HG02798 (cell line): ENCODE data around the gene TNFSF4.

ENCODE experiments used
- ATAC-seq: cut with Tn5 transposase; IDR thresholded peaks from one replicate; pipeline ENCODE4 v1.9.1; 2021; ENCODE audit warnings: mild to moderate bottlenecking; ENCODE audit not compliant: unreplicated experiment, poor library complexity

Gene TNFSF4

GRCh38 chr1:173212952-173213491 lies 5.9 kb upstream of the TNFSF4 start:
- ATAC-seq = peak; percentile 86

- no peak for ATAC-seq
These were observed 3.6 kb upstream of the TNFSF4 start for GRCh38 chr1:173210716-173211231.

GRCh38 chr1:173210283-173210682 lies 3.2 kb upstream of the TNFSF4 start:
- ATAC-seq = no peak

DNA sequence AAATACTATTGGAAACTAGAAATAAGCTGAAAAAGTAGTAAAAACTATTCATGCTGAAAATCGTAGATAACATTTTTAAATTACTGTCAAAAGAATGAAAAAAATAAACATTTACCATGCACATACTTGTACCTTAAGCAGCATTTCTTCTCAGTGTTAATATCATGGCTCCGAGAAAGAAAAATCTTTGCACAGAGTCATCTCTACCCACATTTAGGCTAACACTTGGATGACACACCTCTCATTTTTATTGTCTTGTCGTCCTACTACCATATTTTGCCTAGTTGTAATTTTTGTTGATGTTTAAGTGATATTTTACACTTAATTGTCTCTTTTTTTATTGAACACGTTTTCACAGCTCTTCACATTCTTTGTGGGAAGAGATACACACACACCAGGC lies 1.7 kb upstream of the TNFSF4 start:
- no peak for ATAC-seq

DNA sequence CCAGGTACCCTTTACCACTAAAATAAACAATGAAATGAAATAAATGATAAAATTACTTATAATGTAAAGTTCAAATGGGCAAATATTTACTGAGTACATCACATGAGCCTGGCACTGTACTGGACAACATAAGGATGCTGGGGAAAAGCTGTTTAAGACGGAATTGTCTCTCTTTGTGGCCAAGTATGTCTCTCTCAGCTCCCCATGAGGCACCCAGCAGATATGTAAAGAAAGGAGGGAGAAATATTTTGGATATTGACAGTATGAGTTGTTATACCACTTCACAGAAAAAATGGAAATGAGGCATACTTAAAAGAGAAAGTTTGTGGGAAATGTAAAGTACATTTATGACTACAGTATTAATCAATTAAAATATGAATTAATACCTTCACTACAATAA lies 1.0 kb upstream of the TNFSF4 start:
- no peak for ATAC-seq

DNA sequence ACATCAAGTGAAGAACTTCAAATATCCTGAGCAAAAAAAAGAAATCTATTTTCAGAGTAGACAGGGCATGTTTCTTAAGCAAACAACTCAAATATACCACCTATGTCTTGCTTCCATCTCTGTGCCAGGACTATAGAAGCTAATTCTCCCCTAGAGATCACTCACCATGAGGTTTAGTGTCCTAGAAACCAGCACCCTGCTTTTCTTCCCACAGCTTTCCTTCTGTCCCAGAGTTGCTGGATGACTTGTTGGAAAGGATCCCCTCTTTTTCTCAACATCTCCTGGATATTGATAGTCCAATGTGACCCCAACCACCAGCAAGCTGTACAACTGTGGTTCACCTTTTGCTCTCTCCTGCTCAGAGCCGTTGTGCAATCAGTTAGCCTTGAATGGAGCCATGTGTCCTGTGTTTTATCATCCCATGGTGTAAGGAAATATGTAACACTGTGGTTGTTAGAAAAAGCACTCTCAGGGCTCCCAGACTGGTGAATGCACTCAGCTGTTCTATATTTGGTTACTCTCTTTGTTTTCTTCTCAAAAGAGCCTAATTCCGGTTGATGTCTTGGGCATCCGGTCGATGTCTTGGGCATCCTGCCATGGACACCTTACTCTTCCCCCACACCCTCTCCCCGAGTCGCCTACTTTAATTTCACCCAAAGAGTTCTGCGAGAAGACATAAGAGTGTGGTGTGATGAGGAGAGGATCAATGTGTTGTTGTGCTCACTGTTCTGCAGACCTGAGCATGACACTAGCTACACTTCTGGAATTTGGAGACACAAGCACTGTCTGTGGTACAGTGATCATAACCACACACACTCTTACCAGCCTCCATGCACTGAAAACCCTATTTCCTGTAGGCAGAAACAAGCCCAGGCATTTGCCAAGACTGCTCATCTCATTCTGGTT lies 1.7 kb downstream of the TNFSF4 start:
- ATAC-seq = no peak

DNA sequence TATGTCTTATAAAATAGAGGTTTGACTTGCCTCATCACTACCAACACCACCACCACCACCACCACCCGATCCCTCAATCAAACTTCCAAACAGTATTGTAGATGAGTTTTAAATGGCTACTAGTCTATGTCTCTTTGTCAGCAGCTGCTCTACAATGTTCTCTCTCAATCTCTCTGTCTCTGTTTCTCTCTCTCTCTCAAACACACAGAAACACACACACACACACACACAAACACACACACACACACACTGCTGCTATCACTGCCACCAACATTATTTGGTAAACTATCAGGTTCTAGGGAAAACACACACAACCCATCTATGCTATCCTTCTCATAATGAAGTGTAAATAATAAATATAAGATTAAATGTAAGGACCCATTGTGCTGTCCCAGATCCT lies 2.4 kb downstream of the TNFSF4 start:
- no peak for ATAC-seq

- no peak for ATAC-seq
These were observed 4.5 kb downstream of the TNFSF4 start for GRCh38 chr1:173202424-173203145.

- no peak for ATAC-seq
These were observed 5.2 kb downstream of the TNFSF4 start for GRCh38 chr1:173201969-173202368.

DNA sequence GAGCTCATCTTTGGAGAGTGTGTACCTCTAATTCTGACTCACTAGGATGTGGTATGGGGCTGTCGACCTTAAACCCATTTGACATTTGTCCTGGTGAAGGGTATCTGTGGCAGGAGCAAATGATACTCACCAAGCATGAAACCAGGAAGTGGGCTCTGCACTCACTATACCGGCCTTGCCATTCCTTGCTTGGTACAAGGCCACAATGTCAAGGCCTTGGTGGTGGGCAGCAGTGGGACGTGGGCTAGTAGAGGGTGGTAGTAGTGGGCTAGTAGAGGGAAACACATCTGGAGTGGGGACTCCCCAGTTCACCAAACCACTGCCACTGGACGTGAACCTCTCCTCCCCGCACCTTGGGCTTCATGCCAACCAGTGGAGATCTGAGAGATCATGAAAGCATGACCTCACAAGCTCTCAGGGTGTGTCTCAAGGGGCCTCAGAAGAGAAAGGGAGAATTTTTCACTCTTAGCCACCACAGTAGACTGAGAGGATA lies 11.5 kb downstream of the TNFSF4 start:
- ATAC-seq = peak; percentile 86

DNA sequence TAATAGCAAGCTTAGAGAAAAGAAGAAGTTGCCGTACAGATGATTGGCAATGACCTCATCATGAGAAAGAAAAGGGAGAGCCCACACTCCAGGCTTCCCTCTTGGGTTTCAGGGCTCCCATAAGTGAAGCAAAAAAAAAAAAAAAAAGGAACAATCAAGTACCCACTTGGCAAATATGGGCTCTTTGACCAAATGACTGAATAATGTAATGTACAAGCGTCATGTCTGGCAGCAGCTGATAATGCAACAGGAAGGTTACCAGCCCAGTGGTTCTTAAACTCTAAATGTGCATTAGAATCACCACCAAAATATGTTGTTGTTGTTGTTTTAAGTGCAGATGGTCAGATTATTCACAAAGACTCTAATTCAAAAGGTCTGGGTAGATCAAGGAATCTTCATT lies 13.5 kb downstream of the TNFSF4 start:
- ATAC-seq = no peak

DNA sequence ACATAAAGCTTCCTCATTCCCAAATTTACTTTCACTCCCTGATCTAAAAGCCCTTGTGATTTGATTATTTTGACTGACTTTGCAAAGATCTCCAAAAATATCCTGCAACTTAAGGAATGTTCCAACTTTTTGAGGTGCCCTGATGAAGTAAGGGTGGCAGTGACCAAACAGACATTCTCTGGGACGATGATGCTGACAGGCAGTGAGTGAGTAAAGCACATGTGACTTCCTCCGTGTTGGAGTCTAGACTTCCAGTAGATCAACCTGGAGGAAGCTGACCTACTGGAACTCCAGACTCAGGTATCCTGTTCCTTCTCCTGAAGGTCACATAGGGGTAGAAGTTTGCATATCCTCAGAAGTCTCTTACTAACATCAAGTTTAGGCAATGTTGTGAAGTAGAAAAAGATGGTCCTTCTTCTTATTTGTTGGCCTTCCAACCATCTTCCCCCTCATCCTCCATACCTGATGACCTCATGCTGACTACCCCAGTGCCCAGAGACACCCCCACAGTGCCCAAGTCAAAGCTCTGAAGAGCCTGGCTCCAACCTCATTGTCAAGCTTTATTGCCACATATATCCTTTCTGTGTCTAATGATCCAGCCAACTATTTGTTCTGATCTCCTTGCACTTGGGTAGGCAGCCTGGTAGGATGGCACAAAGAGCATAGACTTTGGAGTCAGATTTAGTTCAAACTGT lies 16.0 kb downstream of the TNFSF4 start:
- no peak for ATAC-seq

DNA sequence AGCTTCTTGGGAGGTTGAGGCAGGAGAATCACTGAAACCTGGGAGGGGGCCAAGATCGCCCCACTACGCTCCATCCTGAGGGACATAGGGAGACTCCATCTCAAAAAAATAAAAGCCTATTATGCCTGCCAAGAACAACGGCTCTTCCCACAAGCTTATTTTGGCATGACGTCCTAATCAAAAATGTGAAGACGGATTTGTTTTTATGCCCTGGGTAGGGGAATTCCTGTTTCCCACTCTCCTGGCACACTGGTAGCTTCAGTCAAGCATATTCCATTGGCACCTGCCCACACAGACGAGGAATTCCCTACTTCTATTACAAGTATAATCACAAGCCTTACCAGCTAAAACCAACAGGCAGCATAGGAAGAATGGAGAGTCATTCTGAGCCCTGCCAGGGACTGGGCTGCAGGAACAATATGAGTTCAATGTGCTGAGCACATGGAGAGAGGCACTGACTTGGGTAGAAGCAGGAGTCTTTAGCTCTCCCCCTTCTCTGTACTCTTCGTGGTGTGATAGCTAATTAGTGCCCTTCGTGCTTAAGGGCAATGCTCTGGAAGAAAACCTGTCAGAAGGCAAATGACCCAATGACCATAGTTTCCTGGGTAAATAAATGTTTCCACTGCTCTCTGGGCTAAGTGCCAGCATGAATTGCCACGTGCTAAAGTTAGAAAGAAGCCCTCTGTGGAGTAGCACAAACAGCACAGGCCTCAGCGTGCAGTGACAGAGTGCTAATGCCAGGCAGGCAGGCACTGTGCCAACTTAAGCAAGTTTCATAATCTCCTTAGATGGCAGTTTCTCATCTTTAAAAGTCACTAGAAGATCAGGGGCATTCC lies 16.8 kb downstream of the TNFSF4 start:
- no peak for ATAC-seq

DNA sequence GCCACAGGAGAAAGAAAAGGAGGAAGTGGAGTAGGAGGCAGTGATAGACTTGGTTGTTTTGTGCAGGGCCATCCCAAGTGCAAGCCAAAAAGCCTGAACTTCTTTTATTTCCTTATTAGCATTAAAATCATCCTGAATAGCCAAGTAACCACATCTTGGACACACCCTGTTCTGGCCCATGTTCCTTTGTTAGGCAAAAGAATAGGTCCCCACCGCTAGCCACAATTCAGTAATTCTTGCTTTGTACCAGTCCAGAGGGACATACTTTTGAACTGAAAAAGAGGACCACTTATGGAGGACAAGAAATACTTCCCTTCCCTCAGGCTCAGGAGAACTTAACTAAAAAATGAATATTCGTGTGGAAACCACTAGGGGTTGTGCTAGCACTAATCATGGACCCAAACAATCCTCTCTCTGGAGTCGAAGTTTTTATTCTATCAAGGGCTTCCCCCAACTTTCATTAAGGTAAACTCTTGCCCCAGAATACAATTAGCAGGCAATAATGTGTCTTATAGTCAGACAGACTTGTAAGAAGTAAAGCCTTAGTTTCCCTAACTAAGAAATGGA lies 19.4 kb downstream of the TNFSF4 start:
- ATAC-seq = no peak

DNA sequence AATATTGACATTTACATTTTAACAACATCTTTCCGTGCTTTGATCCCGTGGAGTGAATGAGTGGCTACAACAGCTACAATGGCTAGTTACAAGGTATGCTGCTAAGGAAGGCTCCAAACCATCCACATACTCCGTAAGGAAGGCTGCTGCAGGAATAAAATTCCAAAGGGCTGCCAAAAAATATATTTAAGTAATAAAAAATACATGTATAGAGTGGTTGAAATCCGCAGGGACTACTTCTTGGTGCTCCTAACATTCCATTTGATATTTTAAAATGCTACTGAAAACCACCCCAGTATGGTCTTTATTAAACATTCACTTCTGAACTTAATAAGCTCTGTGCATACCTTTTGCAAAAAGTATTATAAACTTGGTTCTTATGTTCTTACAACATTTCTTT lies 25.3 kb downstream of the TNFSF4 start:
- no peak for ATAC-seq

- no peak for ATAC-seq
These were observed 30.9 kb downstream of the TNFSF4 start for GRCh38 chr1:173176246-173176645.

DNA sequence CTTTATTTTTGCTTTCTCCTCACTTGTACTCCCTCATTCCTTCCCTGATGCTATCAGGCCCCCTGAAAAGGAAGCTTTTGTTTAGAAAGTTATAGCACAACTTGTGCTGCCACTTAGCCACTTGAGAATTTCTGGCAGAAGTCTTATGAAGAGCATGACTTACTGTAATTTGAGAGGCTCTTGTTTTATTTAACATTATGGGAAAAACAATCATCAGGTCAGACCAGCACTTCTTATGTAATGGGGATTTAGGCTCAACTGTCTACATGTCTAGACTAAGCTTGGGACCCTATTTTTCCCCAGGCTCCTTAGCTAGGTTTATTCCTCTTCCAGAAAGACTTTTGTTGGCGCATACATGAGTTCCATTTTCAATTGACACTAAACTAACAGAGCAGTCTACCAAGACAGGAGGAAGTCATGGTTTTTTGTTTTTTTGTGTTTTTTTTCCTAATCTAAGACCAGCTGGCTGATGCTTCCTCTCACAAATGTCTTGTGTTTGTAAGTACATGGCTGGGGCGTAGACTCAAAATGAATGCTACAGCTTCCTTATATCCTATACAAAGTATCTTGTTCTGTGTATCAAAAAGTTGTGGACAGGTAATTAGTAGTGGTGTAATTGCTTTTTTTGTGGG lies 31.5 kb downstream of the TNFSF4 start:
- ATAC-seq = no peak

GRCh38 chr1:173173388-173173787 lies 33.7 kb downstream of the TNFSF4 start:
- ATAC-seq = no peak

- ATAC-seq = no peak
These were observed 36.0 kb downstream of the TNFSF4 start for GRCh38 chr1:173171152-173171551.
